B cell (primary cell): ENCODE measurements around the gene RRM2. TPM values are rescaled to one million over a fixed set of nuclear protein-coding genes. Genes with fewer than 3 reads are reported as not detected.

Source experiments
- ATAC-seq: fragments of 200-7000 bp; cut with Tn5 transposase; one replicate; pipeline ENCODE4 v1.10.0; 2021; ENCODE audit warnings: low read depth, mild to moderate bottlenecking, moderate number of reproducible peaks, moderate library complexity
- CTCF ChIA-PET: fragments of 350-600 bp; sonication (Branson Sonifier 250); formaldehyde crosslinking; loops from one replicate; lab custom pipeline; 2021; ENCODE audit warnings: antibody characterized with exemption, inconsistent platforms; lab: Charles Lee
- POLR2A ChIA-PET: fragments of 350-600 bp; sonication (Branson Sonifier 250); formaldehyde crosslinking; loops from one replicate; lab custom pipeline; 2021; ENCODE audit warnings: antibody characterized with exemption; lab: Charles Lee
- DNase-seq: peaks from one replicate; pipeline ENCODE4 v3.0.0; 2013
- H2AFZ ChIP-seq: 2 replicates; pipeline ENCODE4 v1.6.1; 2012; ENCODE audit warnings: mild to moderate bottlenecking, low read depth, low read length; ENCODE audit not compliant: insufficient read depth, poor library complexity, severe bottlenecking
- H3K27ac ChIP-seq, 2 donors: 1 replicate in 1 of 2; 2 replicates in 1 of 2; pipeline ENCODE4 v1.5.1; 2012 to 2013; ENCODE audit warnings: low read length in 2 of 2, mild to moderate bottlenecking in 2 of 2, moderate library complexity in 1 of 2
- H3K27me3 ChIP-seq, 4 experiments: fragments of 200-600 bp in 1 of 4; sonication (generic) in 1 of 4; replicated peaks in 1 of 4; 1 replicate in 2 of 4; 2 replicates in 2 of 4; pipeline versions ENCODE4 v1.6.1 to v1.7.0; 2013 to 2016; ENCODE audit warnings: low read length in 3 of 4, mild to moderate bottlenecking in 2 of 4, mixed read lengths in 1 of 4, moderate library complexity in 1 of 4; ENCODE audit not compliant: insufficient read depth in 4 of 4, control insufficient read depth in 3 of 4; ENCODE audit errors: control extremely low read depth in 1 of 4
- H3K36me3 ChIP-seq, 2 experiments: replicated peaks in 1 of 2; 1 replicate in 1 of 2; 2 replicates in 1 of 2; pipeline versions ENCODE4 v1.6.1 to v1.7.1; 2013; ENCODE audit warnings: low read length in 1 of 2; ENCODE audit not compliant: insufficient read depth in 2 of 2, control insufficient read depth in 1 of 2; ENCODE audit errors: control extremely low read depth in 1 of 2, extremely low read depth in 1 of 2
- H3K4me1 ChIP-seq, 2 donors: fragments of 200-600 bp in 1 of 2; sonication (generic) in 1 of 2; 1 replicate in 1 of 2; 2 replicates in 1 of 2; pipeline versions ENCODE4 v1.5.1 to v1.6.1; 2013 to 2017; ENCODE audit warnings: low read length in 2 of 2; ENCODE audit not compliant: control insufficient read depth in 2 of 2, insufficient read depth in 2 of 2
- H3K4me2 ChIP-seq: replicated peaks from 2 replicates; pipeline ENCODE3; 2012; ENCODE audit warnings: mild to moderate bottlenecking, low read depth, low read length; ENCODE audit not compliant: poor library complexity, severe bottlenecking
- H3K4me3 ChIP-seq, 5 experiments: fragments of 200-600 bp in 1 of 5; sonication (generic) in 1 of 5; 1 replicate in 3 of 5; 2 replicates in 2 of 5; pipeline versions ENCODE4 v1.5.1 to v1.7.0; 2011 to 2016; ENCODE audit warnings: low read length in 4 of 5, mild to moderate bottlenecking in 4 of 5, low read depth in 2 of 5, control low read depth in 1 of 5, moderate library complexity in 1 of 5; ENCODE audit not compliant: insufficient read depth in 1 of 5; ENCODE audit errors: control extremely low read depth in 1 of 5, extremely low read depth in 1 of 5
- H3K79me2 ChIP-seq: fragments of 200-600 bp; sonication (generic); one replicate; pipeline ENCODE4 v1.6.0; 2016; ENCODE audit warnings: low read length; ENCODE audit not compliant: control insufficient read depth, insufficient read depth
- H3K9ac ChIP-seq: fragments of 200-600 bp; sonication (generic); 2 replicates; pipeline ENCODE4 v1.6.1; 2017; ENCODE audit warnings: mild to moderate bottlenecking, low read length, moderate library complexity
- H3K9me3 ChIP-seq, 3 donors: one replicate each; pipeline versions ENCODE4 v1.6.1 to v1.7.1; 2013; ENCODE audit warnings: low read length in 2 of 3; ENCODE audit not compliant: control insufficient read depth in 2 of 3, insufficient read depth in 1 of 3; ENCODE audit errors: control extremely low read depth in 1 of 3
- H4K20me1 ChIP-seq: 2 replicates; pipeline ENCODE4 v1.6.0; 2012; ENCODE audit warnings: mild to moderate bottlenecking, low read length; ENCODE audit not compliant: insufficient read depth, control insufficient read depth, poor library complexity, severe bottlenecking
- H3K27ac Mint-ChIP-seq: one replicate; pipeline ENCODE4 v1.8.0; 2021; ENCODE audit warnings: mixed read lengths
- H3K27me3 Mint-ChIP-seq: one replicate; pipeline ENCODE4 v1.8.0; 2021; ENCODE audit warnings: mixed read lengths
- H3K4me1 Mint-ChIP-seq: one replicate; pipeline ENCODE4 v1.8.0; 2021; ENCODE audit warnings: mixed read lengths
- H3K4me3 Mint-ChIP-seq: one replicate; pipeline ENCODE4 v1.8.0; 2021; ENCODE audit warnings: mixed read lengths
- H3K9me3 Mint-ChIP-seq: one replicate; pipeline ENCODE4 v1.8.0; 2022; ENCODE audit warnings: mixed read lengths; ENCODE audit not compliant: insufficient read depth
- EZH2 ChIP-seq: IDR thresholded peaks from 2 replicates; pipeline ENCODE4 v1.6.1; 2012; ENCODE audit warnings: borderline replicate concordance, low read depth, mild to moderate bottlenecking, moderate library complexity, low read length; ENCODE audit not compliant: insufficient read depth, poor library complexity, severe bottlenecking
- WGBS: methylation state at CpG from one replicate; pipeline ENCODE4 v1.1.5; 2013; ENCODE audit warnings: missing lambda C conversion rate; ENCODE audit not compliant: insufficient coverage; 5-methylcytosine and 5-hydroxymethylcytosine counted together
- intact Hi-C: fragments of 100-400 bp; cut with micrococcal nuclease; formaldehyde crosslinking; loops from one replicate; pipeline ENCODE4 v1.10.0; 2022
- polyA plus RNA-seq: library from polyadenylated mRNA; depleted of rRNA; stranded (reverse); fragments of >200 nt; gene quantifications from 2 replicates; pipeline ENCODE4 v1.2.3, GENCODE V29; 2012
- total RNA-seq, 2 donors: library from RNA; stranded (reverse); fragments of 120-200 nt in 1 of 2; gene quantifications; 1 replicate in 1 of 2; 2 replicates in 1 of 2; pipeline versions ENCODE4 v1.2.3 to v1.2.4, GENCODE V29; 2013 to 2022
- TF ChIP-seq, protein P1 (sequence below): fragments of 200-600 bp; IDR thresholded peaks from one replicate; pipeline ENCODE4 v1.8.0; 2022; ENCODE audit warnings: antibody characterized with exemption, mild to moderate bottlenecking

Gene RRM2
- total and polyA plus RNA-seq, 2 donors (not counting 1 experiment from before 2014, with no cell fraction given): 1.2 to 3.3 TPM

DNA sequence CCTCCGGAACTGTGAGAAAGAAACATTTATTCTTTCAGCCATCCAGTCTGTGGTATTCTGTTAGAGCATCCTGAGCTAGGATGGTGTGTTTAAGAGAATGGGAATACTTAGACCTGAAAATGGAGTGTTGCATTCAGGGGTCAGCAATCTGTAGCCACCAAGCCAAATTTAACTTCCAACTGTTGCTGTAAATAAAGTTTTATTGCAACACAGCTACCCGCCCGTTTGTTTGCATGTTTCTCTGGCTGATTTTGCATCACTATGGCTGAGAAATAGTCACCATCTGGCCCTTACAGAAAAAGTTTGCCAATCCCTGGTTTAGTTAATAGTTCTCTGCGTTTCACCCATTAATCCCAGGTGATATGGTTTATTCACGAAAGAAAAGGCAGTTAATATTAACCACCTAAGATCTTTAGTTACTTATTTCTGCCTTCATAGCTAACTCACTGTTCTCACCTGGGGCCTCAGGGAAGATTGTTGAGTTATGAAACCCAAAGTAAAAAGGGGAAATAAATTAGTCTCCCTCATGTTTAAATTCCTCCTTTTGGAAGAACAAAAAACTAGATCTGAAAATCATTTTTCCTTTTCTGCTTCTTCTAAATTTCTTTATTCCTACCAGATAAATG is 32.9 kb upstream of the RRM2 start:
- H3K79me2 ChIP-seq: no peaks in the 10 kb centered on the region
- H3K9ac ChIP-seq: no peak overlapping the region
- H3K9me3 ChIP-seq: peaks cover 1 to 20% (median 4%) of the 10 kb centered on the region in 3 donors
- H3K27ac Mint-ChIP-seq: no peak overlapping the region
- no peaks in the 10 kb centered on the region for H3K36me3 ChIP-seq
- H3K4me3 Mint-ChIP-seq: no peak overlapping the region
- no peaks in the 10 kb centered on the region for H3K9me3 Mint-ChIP-seq
- TF ChIP-seq, protein P1, sequence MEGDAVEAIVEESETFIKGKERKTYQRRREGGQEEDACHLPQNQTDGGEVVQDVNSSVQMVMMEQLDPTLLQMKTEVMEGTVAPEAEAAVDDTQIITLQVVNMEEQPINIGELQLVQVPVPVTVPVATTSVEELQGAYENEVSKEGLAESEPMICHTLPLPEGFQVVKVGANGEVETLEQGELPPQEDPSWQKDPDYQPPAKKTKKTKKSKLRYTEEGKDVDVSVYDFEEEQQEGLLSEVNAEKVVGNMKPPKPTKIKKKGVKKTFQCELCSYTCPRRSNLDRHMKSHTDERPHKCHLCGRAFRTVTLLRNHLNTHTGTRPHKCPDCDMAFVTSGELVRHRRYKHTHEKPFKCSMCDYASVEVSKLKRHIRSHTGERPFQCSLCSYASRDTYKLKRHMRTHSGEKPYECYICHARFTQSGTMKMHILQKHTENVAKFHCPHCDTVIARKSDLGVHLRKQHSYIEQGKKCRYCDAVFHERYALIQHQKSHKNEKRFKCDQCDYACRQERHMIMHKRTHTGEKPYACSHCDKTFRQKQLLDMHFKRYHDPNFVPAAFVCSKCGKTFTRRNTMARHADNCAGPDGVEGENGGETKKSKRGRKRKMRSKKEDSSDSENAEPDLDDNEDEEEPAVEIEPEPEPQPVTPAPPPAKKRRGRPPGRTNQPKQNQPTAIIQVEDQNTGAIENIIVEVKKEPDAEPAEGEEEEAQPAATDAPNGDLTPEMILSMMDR: no peak
- no peak for TF ChIP-seq EZH2
- no peak overlapping the region for H2AFZ ChIP-seq
- no peak for DNase-seq
- WGBS: 17% methylated on average over 2 of the region's 5 CpGs
- intact Hi-C loops: no loop called here
- peaks cover 46% of the 10 kb centered on the region for H3K27me3 Mint-ChIP-seq
- no peaks in the 10 kb centered on the region for H4K20me1 ChIP-seq
- peaks cover 0 to 46% (median 10%) of the 10 kb centered on the region in 4 experiments for H3K27me3 ChIP-seq
- H3K4me2 ChIP-seq: no peak overlapping the region
- POLR2A ChIA-PET: interaction anchor here (0.7 kb wide), 1 partner anchor 29 kb away, joined by 3 read pairs; no protein-coding TSS in a partner anchor
- ATAC-seq: no peak
- peaks cover 10% of the 10 kb centered on the region for H3K4me1 Mint-ChIP-seq
- no peak overlapping the region for H3K27ac ChIP-seq
- peaks cover 6 to 12% of the 10 kb centered on the region in 2 donors for H3K4me1 ChIP-seq
- CTCF ChIA-PET: interaction anchor here (1.6 to 12.9 kb wide), 2 partner anchors 18 to 320 kb away, joined by 3 to 143 read pairs; no protein-coding TSS in a partner anchor
- H3K4me3 ChIP-seq: no peak overlapping the region
